HG03354 (cell line): ENCODE data around the gene PLCE1.

Experiments used
- ATAC-seq: cut with Tn5 transposase; IDR thresholded peaks from one replicate; pipeline ENCODE4 v1.9.1; 2021; ENCODE audit warnings: mild to moderate bottlenecking; ENCODE audit not compliant: unreplicated experiment, poor library complexity, severe bottlenecking

Gene PLCE1

GRCh38 chr10:94014304-94014703 is 20.6 kb downstream of the PLCE1 start:
- no peak for ATAC-seq

- no peak for ATAC-seq
These were observed 23.3 kb downstream of the PLCE1 start for GRCh38 chr10:94016727-94017714.

- no peak for ATAC-seq
These were observed 24.4 kb downstream of the PLCE1 start for GRCh38 chr10:94018107-94018506.

GRCh38 chr10:94023906-94024305 is 30.2 kb downstream of the PLCE1 start:
- ATAC-seq: no peak

- no peak for ATAC-seq
These were observed 30.7 kb downstream of the PLCE1 start for GRCh38 chr10:94024407-94024806.

- ATAC-seq: no peak
These were observed 32.1 kb downstream of the PLCE1 start for GRCh38 chr10:94025806-94026205.

GRCh38 chr10:94027197-94027596 is 33.5 kb downstream of the PLCE1 start:
- ATAC-seq: no peak

- no peak for ATAC-seq
These were observed 36.2 kb downstream of the PLCE1 start for GRCh38 chr10:94029955-94030354.

- no peak for ATAC-seq
These were observed 42.4 kb downstream of the PLCE1 start for GRCh38 chr10:94035982-94036765.

GRCh38 chr10:94036766-94037033 is 43.0 kb downstream of the PLCE1 start:
- no peak for ATAC-seq

GRCh38 chr10:94037286-94037685 is 43.6 kb downstream of the PLCE1 start:
- no peak for ATAC-seq

GRCh38 chr10:94038024-94038423 is 44.3 kb downstream of the PLCE1 start:
- ATAC-seq: no peak

- no peak for ATAC-seq
These were observed 47.5 kb downstream of the PLCE1 start for GRCh38 chr10:94041206-94041605.

GRCh38 chr10:94042001-94042833 is 48.5 kb downstream of the PLCE1 start:
- no peak for ATAC-seq

- no peak for ATAC-seq
These were observed 49.1 kb downstream of the PLCE1 start for GRCh38 chr10:94042834-94043175.
